Stimulated activated CD8-positive, alpha-beta memory T cell treated with anti-CD3 and anti-CD28 coated beads, Interleukin-2, amount 100 ng/mL, for 48 hours (primary cell): ENCODE data around the gene ST13.
"Not testable (repeated sequence)": the region's sequence is repeated elsewhere in the genome, so short reads cannot be mapped to it uniquely, and the experiment has no call there.

Experiments
- DNase-seq, 2 donors: peaks; one replicate each; pipeline ENCODE4 v3.0.0-alpha.2; 2020; ENCODE audit warnings: low read depth in 2 of 2

Gene ST13

GRCh38 chr22:40838486-40838885 lies 18.0 kb downstream of the ST13 start:
- no peak for DNase-seq

GRCh38 chr22:40834619-40835018 lies 21.8 kb downstream of the ST13 start:
- DNase-seq, result no peak

GRCh38 chr22:40829131-40829530 lies 27.3 kb downstream of the ST13 start:
- no peak for DNase-seq

DNA sequence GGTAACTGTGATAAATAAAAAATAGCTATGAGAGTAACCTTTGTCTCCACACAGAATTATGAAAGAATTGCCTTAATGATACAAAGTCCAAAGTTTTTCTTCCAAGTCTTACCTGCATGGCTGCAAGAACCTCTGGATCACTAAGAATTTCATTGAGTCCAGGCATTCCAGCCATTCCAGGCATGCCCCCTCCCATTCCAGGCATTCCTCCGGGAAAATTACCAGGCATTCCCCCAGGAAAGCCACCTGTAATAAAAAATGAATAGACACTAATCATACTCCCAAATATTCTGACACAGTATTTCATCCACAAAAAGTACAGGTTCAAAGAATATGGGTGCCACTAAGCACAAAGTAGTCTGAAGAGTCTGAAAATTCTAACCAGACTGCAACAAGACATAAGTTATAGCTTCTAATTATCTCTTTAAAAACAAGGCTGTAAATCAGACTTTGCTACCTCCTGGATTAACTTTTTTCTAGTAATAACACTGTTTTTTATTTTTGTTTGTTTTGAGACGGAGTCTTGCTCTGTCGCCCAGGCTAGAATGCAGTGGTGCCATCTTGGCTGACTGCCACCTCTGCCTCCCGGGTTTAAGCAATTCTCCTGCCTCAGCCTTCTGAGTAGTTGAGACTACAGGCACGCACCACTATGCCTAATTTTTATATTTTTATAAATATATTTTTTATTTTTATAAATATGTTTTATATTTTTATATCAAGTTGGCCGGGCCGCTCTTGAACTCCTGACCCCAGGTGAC lies 29.3 kb downstream of the ST13 start:
- no peak for DNase-seq

- DNase-seq, result not testable (repeated sequence)
These were observed 30.1 kb downstream of the ST13 start for GRCh38 chr22:40826292-40826691.

DNA sequence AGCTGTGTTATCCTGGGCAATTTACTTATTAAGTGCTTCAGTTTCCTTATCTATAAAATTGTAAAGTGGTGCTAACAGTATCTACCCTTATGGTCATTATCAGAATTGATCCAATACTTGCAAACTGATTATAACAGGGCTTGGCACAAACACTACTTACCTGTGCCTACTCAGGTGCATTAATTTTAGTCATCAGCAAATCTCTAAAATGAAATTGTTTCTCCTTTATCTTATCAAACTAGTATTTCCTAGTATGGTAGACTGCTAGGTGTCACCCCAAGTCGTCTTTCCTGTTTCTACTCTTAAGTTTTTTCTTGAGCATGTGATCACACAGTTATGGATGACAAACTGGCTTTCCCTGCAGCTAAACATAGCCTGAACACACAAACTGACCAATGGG lies 33.0 kb downstream of the ST13 start:
- DNase-seq, result no peak

GRCh38 chr22:40819599-40820140 lies 36.8 kb downstream of the ST13 start:
- no peak for DNase-seq

DNA sequence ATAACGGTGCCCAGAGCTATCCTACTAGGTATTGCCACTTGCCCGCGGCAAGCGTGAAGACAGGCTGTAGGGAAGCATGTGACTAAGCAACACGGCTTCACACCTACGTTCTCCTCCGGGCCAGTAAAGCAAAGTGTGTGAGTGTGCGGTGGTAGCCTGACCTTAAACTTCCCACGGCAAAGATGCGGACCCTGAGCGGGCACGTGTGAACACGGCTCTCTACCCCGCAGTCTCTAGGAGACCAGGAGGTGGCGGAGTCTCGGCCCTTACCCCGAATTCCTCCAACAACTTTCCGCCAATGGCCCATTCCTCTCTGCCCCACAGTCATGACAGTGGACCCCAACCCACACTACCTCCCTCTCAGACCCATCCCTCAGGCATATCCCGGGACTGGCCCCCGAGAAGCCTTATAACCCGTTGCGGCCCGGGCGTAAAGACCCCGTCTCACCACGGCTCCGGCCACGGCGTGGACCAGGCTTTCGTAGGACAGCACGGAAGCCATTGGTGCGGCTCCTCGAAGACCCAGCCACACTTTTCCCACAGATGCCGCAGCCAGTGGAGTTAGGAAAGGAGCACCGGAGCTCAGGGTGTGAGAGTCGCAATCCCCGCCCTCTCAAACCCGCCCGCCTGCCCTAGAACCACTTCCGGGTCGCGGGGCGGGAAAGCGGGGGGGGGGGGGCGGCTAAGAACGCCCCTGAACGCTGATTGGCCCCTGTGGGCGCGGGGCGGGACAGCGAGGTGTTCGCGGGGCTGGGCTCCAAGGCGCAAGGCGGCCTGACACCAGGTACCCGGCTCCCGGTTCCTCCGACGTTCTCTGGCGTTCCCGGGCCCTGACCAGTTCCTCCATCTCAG lies 37.5 kb downstream of the ST13 start, which contains the start of gene SLC25A17:
Gene SLC25A17, minus strand, starts transcription at position 600 of the 852 bp plus-strand sequence. Its CDS starts 98 bp downstream, at position 502.
- DNase-seq, result peak; percentile 82 to 85

DNA sequence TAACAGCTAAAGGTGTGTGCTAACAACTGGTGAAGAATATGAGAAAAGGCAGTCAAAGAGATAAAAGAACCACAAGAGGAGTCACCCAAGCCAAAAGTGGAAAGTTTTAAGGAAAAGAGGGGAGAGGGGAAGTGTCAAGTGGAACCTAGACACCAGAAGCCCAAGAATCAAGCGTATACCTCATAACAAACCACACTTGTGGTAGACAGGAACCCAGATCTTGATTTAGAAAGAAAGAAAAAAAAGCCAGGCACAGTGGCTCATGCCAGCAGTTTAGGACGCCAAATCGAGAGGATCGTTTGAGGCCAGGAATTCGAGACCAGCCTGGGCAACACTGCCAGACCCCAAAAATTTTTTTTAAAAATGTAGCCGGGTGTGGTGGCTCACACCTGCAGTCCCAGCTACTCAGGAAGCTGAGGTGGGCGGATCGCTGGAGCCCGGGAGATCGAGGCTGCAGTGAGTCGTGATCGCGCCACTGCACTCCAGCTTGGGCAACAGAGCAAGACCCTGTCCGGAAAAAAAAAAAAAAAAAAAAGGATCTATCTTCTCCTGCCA lies 38.2 kb downstream of the ST13 start:
- peak in 1 of 2 donors; percentile 0 for DNase-seq

- no peak for DNase-seq
These were observed 38.7 kb downstream of the ST13 start for GRCh38 chr22:40817737-40818136.

DNA sequence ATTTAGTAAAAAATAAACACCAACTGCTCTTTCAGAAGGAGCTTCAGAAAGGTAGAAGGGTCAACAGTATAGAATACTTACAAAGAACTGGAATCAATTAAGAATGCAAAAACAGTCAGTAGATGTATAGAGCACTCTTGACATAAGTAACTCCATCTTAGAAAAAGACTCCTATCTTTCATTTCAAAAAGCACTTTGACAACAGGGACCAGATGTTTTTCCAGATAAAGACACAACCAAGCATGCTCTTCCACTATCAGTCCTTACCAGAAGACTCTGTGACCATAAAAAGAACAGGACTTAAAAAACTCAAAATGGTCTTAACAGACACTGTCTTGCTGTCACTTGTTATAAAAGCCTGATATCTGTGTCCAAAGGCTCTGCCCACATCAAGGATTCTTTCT lies 42.5 kb downstream of the ST13 start:
- DNase-seq, result no peak

DNA sequence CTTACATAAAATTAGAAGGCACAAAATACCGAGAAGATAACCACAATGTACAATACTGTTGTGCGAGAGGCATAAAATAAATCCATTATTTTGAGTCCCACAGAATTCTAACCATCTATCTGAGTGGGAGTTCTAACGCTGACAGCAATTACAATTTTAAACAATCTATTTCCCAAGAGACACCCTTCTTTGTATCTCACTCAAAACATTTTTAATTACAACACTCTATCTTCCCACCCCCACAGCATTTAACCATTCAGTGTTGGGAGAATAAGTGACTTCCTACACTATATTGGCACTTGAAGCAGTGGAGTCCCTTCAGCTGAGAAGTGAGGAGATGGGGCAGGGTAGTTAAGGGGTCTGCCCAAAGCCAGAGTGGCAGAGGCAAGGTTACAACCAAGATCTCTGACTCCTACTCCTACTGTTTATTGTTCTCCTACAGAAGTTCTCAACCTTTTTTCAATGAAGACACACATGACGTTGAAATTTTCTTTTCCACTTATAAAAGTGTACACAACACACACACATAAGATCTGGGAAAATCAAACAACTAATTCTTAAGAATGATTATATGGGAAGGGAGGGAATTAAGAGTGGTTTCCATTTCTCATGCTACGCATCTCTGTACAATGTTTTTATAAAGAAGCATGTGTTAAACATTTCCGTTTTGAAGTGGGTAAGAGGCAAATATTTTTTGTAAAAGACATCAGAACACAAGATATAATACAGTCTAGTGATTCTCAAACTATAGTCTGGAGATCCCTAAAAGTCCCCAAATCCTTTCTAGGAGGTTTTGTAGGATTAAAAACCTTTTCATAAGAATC lies 48.2 kb downstream of the ST13 start:
- DNase-seq, result no peak

GRCh38 chr22:40806711-40807110 lies 49.7 kb downstream of the ST13 start:
- DNase-seq, result no peak

- no peak for DNase-seq
These were observed 50.7 kb downstream of the ST13 start for GRCh38 chr22:40805699-40806203.

- no peak for DNase-seq
These were observed 51.2 kb downstream of the ST13 start for GRCh38 chr22:40805239-40805638.

- DNase-seq, result no peak
These were observed 53.1 kb downstream of the ST13 start for GRCh38 chr22:40803321-40803720.

GRCh38 chr22:40799008-40799407 lies 57.4 kb downstream of the ST13 start:
- no peak for DNase-seq

DNA sequence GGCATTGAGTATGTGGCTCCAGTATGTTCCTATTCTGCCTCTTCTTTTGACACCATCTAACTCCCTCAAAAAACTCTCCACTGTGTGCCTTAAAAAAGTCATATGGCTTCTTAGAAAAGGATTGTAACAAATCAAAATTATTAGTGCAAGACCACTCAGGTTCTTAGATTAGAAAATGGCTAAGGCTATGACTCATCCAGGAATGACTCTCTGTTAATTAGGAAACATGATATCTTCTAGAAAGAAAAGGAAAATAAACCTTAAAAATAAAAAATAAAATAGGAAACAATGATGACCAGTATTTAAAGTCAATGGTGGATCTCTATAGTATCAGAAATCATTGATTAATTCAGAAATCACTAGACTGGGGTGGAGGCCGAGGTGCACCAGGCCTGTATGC lies 59.0 kb downstream of the ST13 start:
- DNase-seq, result no peak

DNA sequence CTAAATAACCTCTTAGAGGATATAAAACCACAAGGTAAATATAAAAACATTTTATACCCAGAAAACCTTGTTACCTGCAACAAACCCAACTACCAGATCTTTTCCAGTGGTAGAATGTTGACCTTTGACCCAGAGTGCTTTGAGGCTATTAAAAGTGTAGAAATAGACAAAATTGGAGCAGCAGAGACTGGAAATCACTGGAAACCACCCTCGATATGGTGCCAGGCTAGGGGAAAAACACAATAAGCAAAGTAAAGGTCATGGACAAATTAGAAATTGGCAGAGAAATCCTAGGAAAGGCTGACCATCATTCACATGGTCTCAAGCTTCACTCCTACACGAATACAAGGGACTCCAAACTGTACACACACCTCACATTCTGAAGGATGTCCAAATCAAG lies 64.0 kb downstream of the ST13 start:
- no peak for DNase-seq

GRCh38 chr22:40791241-40791640 lies 65.2 kb downstream of the ST13 start:
- DNase-seq, result no peak

DNA sequence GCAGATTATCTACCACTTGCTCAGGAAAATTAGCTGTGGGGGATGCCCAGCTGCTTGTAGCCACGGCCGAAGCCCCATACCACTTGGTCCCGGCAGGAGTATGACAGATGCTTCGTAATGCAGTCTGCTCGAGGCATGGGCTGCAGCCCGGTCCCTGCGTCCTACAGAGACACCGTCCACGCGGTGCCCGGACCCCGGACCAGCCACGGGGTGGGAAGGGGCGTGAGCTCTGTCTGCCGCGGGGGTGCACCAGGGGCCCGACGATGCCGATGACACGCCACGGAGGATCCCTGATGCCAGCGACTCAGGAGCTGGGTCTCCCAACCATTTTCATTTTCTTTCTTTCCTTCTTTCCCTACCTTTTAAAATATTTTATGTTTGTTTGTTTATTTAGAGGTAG lies 67.3 kb downstream of the ST13 start:
- DNase-seq, result no peak
